A673 (cell line): ENCODE measurements around the gene SLIT3. TPM values are rescaled to one million over a fixed set of nuclear protein-coding genes. Genes with fewer than 3 reads are reported as not detected.

ENCODE experiments used
- BruUV-seq: library from RNA; stranded (reverse); fragments of 400-500 nt; replicated peaks from 2 replicates; lab custom pipeline; 2021; lab: Mats Ljungman, UMichigan
- CTCF ChIA-PET: fragments of 300-600 bp; sonication (Branson Sonifier 250); formaldehyde crosslinking; loops from one replicate; lab custom pipeline; 2022; ENCODE audit warnings: antibody characterized with exemption; lab: Charles Lee
- POLR2A ChIA-PET: fragments of 300-600 bp; sonication (Branson Sonifier 250); formaldehyde crosslinking; loops from one replicate; lab custom pipeline; 2022; ENCODE audit warnings: antibody characterized with exemption; ENCODE audit not compliant: low non-redundant PET; lab: Charles Lee
- DNase-seq: peaks from one replicate; pipeline ENCODE4 v3.0.0-alpha.2; 2015; ENCODE audit warnings: low spot score
- H3K27ac ChIP-seq: fragments of 200-600 bp; sonication (generic); 2 replicates; pipeline ENCODE4 v1.5.1; 2016; ENCODE audit warnings: mixed run types, low read depth, mild to moderate bottlenecking, mixed read lengths, antibody characterized with exemption, low read length; ENCODE audit not compliant: poor library complexity, severe bottlenecking
- H3K27me3 ChIP-seq: fragments of 200-600 bp; sonication (generic); replicated peaks from 2 replicates; pipeline ENCODE4 v1.6.1; 2017; ENCODE audit warnings: mixed run types, low read depth, mild to moderate bottlenecking, mixed read lengths, antibody characterized with exemption, low read length; ENCODE audit not compliant: insufficient read depth, poor library complexity
- H3K36me3 ChIP-seq: fragments of 200-600 bp; sonication (generic); 2 replicates; pipeline ENCODE4 v1.6.1; 2016; ENCODE audit warnings: mixed run types, mild to moderate bottlenecking, mixed read lengths, antibody characterized with exemption, low read length; ENCODE audit not compliant: insufficient read depth, poor library complexity, severe bottlenecking
- H3K4me1 ChIP-seq: fragments of 200-600 bp; sonication (generic); 2 replicates; pipeline ENCODE4 v1.6.1; 2017; ENCODE audit warnings: mixed run types, mild to moderate bottlenecking, mixed read lengths, antibody characterized with exemption, low read length; ENCODE audit not compliant: insufficient read depth, poor library complexity, severe bottlenecking
- H3K4me3 ChIP-seq: fragments of 200-600 bp; sonication (generic); 2 replicates; pipeline ENCODE4 v1.5.1; 2016; ENCODE audit warnings: low read depth, mixed run types, mild to moderate bottlenecking, mixed read lengths, low read length; ENCODE audit not compliant: poor library complexity, severe bottlenecking
- H3K9me3 ChIP-seq: fragments of 200-600 bp; sonication (generic); 2 replicates; pipeline ENCODE4 v1.6.1; 2016; ENCODE audit warnings: mixed run types, low read depth, mild to moderate bottlenecking, mixed read lengths, antibody characterized with exemption, low read length; ENCODE audit not compliant: poor library complexity, severe bottlenecking
- CTCF ChIP-seq: fragments of 300-800, 200-600 bp; sonication (generic); conservative IDR thresholded peaks from 2 replicates; pipeline ENCODE4 v1.5.1; 2017; ENCODE audit warnings: low read depth, mild to moderate bottlenecking, antibody characterized with exemption, low read length, moderate library complexity, mixed read lengths
- EZH2 ChIP-seq: fragments of 200-600 bp; sonication (generic); IDR thresholded peaks from 2 replicates; pipeline ENCODE4 v1.6.1; 2017; ENCODE audit warnings: borderline replicate concordance, low read depth, mild to moderate bottlenecking, mixed read lengths, antibody characterized with exemption, low read length; ENCODE audit not compliant: poor library complexity, severe bottlenecking
- intact Hi-C: fragments of 100-400 bp; cut with micrococcal nuclease; formaldehyde crosslinking; loops from one replicate; pipeline ENCODE4 v1.10.0; 2022; ENCODE audit not compliant: unreplicated experiment
- total RNA-seq: library from RNA; stranded (reverse); gene quantifications from 2 replicates; pipeline ENCODE4 v1.2.3, GENCODE V29; 2021

The SLIT3 gene
- total RNA-seq, 1 experiment from 2014 or later: not detected

GRCh38 chr5:168991311-168991710 lies 309.6 kb downstream of the SLIT3 start:
- DNase-seq: no peak
- peaks cover 34% of the 10 kb centered on the region for H3K27me3 ChIP-seq
- H3K9me3 ChIP-seq: no peaks in the 10 kb centered on the region
- no peaks in the 10 kb centered on the region for H3K4me1 ChIP-seq
- ChIA-PET CTCF (no interaction called here), POLR2A (no interaction called here)
- no peak overlapping the region for H3K4me3 ChIP-seq
- no peak overlapping the region for H3K27ac ChIP-seq
- TF ChIP-seq CTCF (no peak), EZH2 (no peak)
- intact Hi-C loops: no loop called here
- H3K36me3 ChIP-seq: no peaks in the 10 kb centered on the region
- BruUV-seq: no TSS peak

DNA sequence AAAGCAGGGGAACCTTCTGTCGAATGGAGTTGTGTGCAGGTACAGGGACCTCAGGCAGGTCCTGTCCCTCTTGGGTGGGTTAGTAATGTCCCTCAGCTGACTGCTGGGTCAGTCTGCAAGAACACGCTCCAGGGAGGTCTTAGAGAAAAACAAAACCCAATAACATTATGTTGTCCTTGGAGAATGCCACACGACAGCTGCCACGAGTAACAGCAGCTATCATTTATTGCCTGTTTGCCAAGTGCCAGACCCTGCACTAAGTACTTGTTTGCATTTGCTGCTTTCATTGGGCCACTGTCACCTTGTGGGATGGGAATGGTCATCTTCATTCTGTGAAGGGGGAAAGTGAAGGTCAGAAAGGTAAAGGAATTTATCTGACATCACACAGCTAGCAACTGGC lies 310.3 kb downstream of the SLIT3 start:
- TF ChIP-seq CTCF (no peak), EZH2 (no peak)
- POLR2A ChIA-PET: no interaction called here
- intact Hi-C loops: no loop called here
- DNase-seq: no peak
- Histone ChIP-seq H3K27ac (no peak overlapping the region), H3K4me1 (no peaks in the 10 kb centered on the region), H3K27me3 (peaks cover 34% of the 10 kb centered on the region), H3K9me3 (no peaks in the 10 kb centered on the region), H3K36me3 (no peaks in the 10 kb centered on the region), H3K4me3 (no peak overlapping the region)
- no TSS peak for BruUV-seq
- CTCF ChIA-PET: no interaction called here

DNA sequence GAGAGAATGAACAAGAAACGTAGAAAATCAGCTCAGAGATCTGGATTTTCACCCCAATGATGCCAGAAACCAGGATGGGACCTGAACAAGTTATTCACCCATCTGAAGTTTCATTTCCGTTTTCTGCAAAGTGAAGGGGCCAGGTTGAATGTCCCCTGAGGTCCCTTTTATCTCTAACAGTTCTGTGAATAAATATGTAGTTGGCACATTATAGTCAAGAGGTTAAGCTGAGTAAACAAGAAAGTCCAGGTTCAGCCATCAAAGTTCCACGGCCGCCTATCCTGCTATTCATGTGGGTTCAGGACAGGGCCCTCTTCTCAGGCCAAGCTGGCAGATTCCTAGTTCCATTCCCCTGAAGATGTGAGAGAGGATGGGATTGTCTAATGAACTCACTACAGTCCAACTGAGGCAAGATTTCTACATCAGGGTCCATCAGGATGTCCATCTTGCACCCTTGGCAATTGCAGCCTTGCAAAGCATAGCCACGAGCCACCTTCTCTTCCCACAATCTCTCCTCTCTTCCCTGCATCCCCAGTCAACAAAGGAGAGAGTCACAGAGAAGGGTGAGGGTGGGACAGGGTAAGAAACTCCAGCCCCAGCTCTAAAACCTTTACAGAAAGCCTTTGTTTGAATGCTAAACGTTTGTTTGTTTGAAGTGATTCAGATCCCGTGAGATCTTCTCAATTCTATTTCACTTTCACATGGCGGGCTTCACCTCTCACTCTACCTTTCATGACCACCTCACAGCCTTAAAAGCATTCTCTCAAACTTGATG lies 311.0 kb downstream of the SLIT3 start:
- H3K4me3 ChIP-seq: no peak overlapping the region
- BruUV-seq: no TSS peak
- no peak for DNase-seq

More for the DNA sequence above, 311.0 kb downstream of the SLIT3 start:
- TF ChIP-seq EZH2: no peak
- TF ChIP-seq CTCF: no peak
- Histone ChIP-seq H3K9me3 (no peaks in the 10 kb centered on the region), H3K4me1 (no peaks in the 10 kb centered on the region), H3K27me3 (peaks cover 38% of the 10 kb centered on the region), H3K36me3 (no peaks in the 10 kb centered on the region), H3K27ac (no peak overlapping the region)
- intact Hi-C loops: loop anchor here (5.0 to 10.0 kb wide), 2 partner anchors 555 to 1227 kb away; no protein-coding TSS in a partner anchor
- POLR2A ChIA-PET: no interaction called here
- CTCF ChIA-PET: no interaction called here
